COR-L47 (cell line): ENCODE results near the gene APOL3.
"Not testable (repeated sequence)": the region's sequence is repeated elsewhere in the genome, so short reads cannot be mapped to it uniquely, and the experiment has no call there.

Source experiments
- DNase-seq: peaks from one replicate; lab custom pipeline; 2025; lab: John Stamatoyannopoulos, UW

APOL3 gene

DNA sequence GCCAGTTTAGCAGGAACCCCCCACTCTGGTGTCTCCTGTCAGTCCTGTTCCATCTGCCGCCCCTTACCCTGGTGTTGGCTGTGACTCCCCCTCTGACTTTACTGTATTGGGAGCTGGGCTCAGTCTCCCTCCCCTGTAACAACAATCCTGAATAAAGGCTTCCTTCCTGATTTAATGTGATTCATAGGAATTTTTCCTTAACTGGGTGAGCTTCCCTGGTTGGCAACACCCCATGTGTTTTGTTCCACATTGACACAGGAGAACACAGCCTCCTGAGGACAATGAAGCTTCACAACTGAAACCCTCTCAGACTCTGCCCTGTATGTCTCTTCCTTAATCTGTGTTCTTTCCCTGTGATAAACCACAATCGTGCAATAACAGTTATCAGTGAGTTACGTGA lies 32.6 kb upstream of the APOL3 start:
- DNase-seq: no peak

DNA sequence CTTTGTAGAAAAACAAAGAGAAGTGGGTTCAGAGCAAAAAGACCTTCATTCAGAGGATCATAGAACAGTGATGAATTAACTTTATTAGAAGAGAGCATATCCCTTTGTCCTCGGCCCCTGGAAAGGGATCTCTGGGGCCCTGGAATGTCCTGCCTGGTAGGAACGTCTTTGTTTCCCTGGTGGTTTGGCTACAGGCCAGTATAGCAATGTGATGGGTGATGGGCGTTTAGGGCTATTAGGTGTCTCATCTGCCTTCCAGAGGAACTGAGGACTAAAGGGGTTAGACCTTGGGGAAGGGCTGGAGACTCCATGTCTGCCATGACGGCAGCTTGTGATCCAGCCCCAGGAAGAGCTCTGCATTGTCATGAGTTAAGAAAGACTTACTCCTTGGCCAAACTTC lies 32.0 kb upstream of the APOL3 start:
- no peak for DNase-seq

DNA sequence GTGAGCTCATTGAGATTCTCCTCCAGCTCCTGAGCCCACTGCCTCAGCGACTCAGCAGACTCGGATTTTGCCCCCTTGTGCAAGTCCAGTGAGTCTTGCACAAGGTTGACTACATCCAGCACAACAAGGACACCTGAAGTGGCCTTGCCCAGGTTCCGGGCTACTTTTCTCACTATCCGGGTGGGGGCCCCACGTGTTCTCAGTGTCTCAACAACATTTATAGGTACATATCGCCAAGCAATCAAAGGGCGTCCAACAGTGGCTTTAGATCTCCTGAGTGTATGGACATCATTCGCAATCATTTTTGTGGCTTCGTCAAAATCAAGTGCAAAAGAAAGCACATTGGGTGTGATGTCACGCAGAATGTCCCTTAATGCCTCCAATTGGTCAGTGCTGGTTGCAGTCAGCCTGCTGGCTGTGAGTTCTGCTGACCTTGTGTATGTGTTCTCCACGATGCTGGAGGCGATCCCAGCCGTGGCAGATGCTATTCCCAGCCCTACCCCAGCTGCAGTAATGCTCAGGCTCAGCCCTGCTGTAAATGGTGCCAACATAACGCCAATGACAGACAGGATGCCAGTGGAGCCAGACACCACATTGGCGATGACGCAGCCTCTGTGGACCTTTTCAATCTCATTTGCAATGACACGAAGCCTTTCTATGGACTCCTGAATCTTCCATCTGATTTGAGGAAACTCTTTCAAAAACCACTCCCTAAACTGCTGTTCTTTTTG lies 30.7 kb upstream of the APOL3 start:
- DNase-seq: no peak

DNA sequence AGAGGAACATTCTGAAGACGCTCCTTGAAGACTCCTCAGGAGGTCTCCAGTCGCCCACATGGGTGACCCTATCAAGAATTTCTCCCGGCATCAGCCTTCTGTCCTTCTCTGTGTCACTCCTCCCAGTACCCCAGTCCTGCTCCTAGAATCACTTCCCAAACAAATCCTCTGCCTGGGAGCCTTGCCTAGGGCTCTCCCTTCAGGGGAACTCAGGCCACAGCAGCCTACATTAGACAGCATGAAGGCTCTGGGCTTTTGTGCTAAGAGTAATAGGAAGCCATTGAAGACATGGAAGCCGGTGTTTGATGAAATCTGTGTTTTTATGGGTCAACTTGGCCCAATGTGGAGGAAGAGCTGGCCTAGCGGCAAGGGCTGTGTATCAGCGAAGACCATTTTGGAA lies 27.3 kb upstream of the APOL3 start:
- not testable (repeated sequence) for DNase-seq

DNA sequence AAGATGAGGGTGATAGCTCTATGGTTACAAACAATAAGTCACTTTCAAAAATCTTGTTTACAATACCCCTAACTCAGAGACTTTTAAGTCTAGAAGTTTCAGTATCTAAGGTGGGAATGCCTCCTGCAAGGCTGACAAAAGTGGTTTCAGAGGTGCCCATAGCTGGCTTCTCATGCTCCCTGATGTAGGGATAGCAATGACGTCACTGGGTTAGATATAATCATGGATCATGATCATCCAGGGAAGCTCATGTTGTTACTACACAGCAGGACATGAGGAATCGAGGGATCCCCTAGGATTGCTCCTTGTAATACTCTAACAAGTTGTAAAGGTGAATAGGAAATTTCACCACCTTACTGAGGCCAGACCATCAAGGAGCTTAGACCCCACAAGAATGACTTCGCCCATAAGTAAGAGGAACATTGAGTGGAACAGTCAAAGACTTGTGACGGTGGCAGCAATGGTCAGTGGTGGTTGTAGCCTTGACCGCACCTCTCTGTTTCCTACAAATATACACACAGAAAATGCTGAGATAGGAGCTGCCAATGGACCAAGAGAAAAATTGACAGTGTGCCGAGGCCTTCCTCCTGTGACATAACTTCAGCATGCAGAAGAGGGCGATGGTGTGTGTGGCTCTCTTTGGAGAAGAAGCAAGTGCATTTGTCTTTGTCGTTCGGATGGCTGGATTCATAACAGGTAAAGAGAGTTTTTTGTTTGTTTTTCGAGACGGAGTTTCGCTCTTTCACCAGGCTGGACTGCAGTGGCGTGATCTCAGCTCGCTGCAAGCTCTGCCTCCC lies 25.5 kb upstream of the APOL3 start:
- DNase-seq: no peak

DNA sequence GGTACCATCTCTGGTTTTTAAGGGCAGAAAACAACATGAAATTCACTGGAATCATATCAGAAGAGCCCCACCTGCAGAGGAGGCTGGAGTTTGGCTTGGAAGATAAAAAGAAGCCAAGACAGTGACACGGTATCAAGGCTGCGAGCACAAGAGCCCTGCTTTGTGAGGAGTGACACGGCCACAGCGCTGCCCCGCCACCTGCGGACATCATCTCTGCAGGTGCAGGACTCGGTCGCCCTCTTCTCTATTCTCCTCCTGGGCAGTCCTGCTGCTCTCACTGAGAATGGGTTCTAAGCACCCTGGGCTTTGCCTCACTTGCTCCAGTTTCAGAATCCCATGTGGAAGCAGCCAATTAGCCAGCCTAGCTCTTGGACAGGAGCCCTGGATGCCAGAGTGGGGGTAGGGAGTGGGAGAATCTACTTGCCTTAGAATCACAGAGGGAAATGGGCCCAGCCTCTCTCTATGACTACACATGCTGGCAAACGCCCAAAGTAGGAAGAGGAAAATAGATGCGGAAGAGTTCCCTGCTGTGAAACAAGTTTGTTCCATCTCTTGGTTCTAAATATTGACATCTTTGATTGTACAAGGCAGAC lies 24.0 kb upstream of the APOL3 start:
- DNase-seq: no peak

DNA sequence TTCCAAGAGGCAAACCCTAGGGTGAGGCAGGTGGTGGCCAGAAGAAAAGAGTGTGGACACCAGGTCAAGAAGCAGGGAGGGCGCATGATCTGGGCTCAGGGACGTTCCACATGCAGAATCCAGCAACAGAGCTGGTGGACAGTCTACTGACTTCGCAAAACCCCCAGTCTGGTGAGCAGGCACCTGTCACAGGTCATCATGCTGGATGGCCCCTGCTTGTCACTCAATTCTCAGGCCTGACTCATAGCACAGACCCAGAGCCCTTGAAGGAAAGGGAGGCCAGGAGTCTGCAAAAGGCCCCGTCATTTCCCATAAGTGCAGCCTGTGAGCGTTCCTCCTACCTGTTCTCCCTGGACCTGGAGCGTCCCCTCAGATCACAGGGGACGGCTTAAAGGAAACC lies 22.9 kb upstream of the APOL3 start:
- DNase-seq: no peak

DNA sequence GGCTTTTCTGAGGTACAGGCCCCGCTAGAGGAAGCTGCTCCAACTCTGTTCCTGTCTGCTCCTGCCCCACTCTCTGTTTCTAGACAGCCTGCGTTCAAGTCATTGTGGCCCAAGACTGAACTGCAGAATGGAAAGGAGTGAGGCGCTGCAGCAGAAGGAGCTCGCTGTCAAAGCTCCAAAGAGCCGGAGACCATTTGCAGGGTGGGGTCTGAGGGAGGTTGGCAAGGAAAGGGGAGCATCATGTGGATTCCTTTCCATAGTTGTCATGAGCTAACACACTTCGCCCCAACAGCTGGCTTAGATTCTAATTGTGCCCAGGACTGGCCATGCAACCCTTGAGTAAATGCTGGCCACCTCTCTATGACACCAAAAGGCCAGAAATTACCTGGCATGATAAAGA lies 22.3 kb upstream of the APOL3 start:
- DNase-seq: no peak

DNA sequence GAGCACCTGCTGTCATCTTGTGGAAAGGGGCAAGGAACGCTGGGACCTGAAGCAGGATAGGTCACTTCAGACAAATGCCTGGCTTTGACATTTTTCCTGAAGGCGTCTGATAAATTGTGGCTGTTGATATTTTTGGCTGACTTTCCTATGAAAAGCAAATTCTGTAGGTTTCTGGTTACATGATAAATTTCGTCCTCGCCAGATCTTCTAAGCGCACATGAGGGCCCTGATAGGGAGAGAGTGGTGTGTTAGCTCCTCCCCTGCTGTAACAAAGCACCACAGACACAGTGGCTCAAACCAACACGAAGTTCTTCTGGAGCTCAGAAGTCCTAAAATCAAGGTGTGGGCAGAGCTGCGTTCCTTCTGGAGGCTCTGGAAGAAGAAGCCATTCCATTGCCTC lies 21.5 kb upstream of the APOL3 start:
- DNase-seq: no peak

DNA sequence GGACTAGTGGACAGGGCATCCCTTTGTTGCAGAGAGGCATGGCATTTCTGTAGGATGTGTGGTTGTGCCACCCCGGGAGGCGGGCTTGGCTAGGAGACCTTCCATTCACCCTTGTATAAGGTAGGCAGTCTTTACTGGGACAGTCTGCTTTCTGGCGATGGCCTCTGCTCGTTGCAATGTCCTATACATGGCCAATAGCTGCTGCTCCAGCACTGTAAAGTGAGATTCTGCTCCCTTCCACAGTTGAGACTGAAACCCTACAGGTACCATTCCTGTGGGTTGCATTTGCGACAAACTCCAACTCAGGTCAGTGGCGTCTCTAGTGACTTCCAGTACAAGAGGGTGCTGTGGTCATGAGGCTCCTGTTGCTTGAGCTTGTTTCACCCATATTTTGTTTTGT lies 20.4 kb upstream of the APOL3 start:
- DNase-seq: no peak

DNA sequence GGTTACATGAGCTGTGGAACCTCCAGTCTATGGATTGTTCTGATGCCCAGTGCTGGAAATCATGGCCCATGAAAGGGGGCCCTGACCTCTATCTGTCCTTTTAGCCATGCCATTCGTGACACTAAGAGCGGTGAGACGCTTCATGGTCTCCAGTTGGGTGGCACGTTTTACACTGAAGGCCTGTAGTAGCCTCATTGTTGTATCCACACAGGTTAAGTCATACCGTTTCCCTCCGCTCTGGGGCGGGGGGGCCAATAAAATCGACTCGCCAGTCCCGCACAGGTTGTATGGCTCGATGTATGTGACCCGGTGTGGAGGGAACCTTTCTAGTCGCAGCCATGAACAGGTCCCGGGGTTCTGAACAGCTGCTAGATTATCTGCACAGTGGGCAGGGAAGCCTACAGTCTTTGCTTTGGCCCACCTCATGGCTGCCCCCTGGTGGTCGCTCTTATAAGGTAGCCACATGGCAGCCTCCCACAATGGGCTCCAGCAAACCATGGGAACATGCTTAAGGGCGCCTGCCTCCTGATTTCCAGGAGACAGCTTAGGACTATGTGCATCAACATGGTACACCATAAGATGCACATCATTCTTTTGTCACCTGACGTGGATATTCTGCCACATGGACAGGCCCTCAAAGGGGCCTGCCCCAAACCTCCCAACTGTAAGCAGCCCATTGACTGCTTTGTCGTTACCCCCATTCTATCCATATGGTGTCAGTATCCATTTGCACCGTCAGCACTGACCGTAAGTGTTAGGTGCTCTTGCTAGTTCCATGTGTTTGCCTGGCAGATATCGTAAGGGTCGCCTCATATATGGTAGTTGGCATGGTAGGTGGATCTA lies 19.7 kb upstream of the APOL3 start:
- DNase-seq: peak; percentile 23

DNA sequence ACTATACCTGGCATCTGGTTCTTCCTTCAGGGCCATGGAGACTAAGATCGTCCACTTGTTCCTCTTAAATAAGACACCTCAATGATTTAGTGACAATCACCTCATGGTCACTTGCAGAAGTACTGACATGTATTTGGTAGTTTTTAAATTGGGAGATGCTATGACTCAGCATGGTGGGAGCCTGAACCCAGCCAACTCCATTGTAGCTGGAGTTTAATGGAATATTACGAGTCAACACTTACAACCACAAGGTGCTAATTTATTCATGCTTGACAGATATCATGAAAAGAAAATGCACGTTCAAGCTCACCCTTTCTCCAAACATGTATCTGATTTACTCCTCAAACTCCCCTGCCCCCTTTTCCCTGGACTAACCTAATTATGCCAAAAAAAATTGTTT lies 16.6 kb upstream of the APOL3 start:
- DNase-seq: no peak

DNA sequence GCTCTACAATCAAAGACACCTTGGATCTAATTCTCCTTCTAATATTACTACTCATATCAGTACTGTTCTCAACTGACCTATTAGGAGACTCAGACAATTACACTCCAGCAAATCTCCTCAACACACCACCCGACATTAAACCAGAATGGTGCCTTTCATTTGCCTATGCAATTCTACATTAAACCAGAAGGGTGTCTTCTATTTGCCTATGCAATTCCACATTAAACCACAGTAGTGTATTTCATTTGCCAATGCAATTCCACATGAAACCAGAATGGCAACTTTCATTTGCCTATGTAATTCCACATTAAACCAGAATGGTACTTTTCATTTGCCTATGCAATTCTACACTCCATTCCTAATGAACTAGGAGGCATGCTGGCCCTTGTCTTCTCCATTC lies 15.3 kb upstream of the APOL3 start:
- DNase-seq: no peak

DNA sequence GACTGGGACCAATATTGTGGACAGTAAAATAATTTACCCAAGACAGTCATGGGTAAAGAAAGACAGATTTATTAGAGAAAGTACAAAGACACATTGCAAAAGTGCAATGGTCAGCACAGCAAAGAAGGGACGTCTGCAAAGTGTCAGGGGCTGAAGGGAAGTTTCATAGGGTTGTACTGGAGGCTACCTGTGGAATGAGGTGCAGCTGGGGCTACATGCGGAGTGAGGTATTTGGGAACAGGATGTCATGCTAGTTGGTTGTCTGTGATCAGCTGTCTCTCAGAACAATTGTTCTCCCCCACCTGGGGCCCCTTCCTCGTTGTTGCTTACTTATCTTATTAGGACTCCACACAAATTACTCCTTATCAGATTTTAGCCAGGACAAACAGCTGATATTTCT lies 11.4 kb upstream of the APOL3 start:
- DNase-seq: no peak

DNA sequence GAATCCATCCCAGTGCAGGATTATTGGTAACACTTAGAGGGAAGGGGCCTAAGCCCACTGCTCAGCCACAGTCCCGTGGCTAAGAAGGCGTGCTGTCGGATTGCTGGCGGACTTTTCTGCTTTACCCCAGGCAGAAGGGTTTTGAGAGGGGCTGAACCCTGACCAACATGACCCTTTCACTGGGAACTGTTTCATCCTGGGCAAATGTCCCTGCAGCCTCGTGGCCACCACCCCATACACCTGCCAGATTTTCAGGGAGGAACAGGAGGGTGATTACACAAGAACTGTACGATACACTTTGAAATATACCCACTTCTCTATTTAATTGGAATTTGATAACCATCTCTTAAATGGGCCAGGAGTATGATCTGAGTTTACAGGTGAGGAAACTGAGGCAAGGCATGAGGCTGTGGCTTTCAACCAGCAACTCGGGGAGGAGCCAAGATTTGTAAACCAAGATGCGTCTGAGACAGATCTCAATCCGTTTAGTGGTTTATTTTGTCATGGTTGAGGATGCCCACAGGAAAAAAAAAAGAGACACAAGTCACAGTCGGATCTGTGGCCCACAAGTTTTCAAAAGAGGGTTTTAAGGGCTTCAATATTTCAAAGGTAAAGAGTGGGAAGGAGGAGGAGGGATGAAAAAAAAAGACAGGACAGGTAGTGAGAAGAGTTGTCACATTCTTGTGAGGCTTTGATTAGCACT lies 6.1 kb upstream of the APOL3 start:
- DNase-seq: no peak

DNA sequence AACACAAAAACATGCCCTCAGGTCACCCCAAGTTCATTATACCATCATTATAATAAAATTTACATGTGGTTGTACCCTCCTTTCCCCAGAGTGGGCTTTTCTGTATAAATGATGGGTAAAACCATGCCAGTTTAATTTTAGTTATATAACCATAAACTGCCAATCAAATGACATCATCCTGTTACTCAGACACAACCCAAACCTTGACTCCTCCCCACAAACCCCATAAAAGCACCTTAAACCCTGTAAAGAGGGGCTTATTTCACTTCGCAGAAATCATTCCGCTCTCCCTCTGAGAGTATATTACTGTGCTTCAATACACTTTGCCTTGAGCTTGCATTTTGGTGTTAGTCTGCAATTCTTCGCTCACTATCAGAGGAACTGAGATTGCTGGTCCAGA lies 5.5 kb upstream of the APOL3 start:
- no peak for DNase-seq

DNA sequence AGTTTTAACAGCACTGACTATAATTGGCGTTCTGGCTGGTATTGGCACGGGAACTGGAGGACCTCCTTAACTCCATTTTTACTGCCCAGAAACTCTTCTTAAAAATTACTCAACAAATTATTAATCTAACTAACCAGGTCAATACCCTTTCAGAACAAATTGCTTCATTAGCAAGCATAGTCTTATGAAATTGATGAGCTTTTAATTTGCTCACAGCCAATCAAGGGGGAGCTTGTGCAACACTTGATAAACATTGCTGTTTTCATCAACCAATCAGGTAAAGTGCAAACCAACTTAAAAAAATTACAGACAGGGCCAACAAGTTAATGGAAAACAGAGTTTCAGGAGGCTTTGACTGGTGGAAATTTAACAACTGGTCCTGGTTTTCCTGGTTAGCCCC lies 4.6 kb upstream of the APOL3 start:
- DNase-seq: no peak

DNA sequence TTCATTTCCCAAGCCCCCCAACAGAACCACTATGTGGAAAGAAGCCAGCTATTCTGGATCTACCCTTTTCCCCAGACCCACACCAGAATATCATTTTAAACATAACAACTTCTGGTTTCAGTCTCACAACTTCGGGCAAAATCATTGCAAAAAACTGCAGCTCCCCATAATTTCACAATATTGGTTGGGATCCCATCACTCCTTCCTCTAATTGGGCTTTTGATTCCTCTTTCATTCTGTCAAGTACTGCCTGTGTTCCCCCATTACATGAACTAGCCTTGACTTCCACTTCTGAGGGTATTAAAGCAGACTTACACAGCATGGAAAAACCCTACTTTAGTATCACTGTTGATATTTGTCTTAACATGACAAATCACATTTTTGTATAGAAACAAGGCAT lies 4.1 kb upstream of the APOL3 start:
- DNase-seq: no peak

DNA sequence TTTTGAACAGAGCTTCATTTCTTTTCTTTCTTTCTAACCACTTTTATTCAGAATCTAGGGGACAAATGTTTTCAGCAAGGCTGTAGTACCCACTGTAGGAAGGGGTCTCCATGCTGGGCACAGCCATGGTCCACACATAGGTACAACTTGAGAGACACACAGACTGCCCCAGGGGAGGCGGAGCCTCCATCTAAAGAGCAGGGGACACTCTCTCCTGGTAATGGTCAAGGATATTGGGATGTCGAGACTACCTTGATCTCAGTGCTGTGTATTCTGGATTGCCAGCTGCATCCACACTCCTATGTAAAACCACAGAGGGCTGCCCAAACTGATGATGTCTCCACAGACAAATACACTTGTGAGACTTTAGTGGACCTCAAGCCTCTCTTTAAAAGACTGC lies 2.9 kb upstream of the APOL3 start:
- DNase-seq: no peak

DNA sequence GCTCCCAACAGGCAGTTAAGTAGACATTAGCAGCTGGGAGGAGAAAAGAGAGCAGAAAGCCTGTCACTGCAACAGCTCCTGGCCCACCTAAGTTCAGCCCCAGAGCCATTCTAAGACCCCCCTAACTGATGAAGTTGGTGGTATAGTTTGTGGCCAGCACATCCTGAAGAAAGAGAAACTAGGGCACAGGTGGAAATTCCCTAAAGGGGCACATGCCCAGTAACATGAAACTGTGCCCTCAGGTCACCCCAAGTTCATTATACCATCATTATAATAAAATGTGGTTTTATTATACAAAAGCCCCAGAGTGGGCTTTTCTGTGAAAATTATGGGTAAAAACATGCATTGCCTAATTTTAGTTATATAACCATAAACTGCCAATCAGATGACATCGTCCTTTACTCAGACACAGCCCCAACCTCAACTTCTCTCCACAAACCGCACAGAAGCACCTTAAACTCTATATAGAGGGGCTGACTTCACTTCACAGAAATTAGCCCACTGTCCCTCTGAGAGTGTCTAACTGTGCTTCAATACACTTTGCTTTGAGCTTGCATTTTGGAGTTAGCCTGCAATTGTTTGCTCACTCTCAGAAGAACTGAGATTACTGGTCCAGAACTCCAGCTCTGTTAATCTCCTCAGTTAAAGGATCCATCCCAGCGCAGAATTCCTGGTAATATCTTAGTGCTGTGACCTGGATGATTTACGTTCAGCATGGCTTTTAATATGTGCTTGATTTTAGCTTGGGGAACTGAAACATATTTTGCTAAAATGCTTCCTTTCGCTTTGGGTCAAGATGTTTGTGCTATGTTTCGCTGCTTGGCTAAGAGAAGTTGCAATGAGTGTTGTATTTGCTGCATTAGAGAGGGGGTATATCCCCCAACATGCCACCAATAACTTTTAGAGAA lies 1.8 kb upstream of the APOL3 start:
- no peak for DNase-seq

DNA sequence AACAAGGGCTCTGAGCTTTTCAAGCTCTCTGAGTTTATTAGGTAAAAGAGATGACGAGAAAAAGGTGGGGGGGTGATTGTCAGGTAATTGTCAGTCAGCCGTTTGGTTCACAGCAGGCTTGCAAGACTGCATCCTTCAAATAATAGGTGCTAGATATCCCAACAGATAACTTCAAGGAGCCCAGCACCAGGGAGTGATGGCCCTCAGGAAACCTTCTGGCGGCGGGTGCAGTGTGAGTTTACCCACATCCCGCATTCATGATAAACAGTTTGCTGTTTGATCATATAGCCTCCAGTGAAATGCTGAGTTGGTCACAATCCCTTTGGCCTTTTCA lies 1.2 kb upstream of the APOL3 start:
- DNase-seq: not testable (repeated sequence)
